ENCODE results near the gene AKR1E2. TPM values are rescaled to one million over a fixed set of nuclear protein-coding genes. Genes with fewer than 3 reads are reported as not detected.

The AKR1E2 gene
- total and polyA plus RNA-seq, 2 of the 8 experiments (the other 6 are each of a cell fraction or from before 2014, with no cell fraction given), result 2.6 to 3.5 TPM

DNA sequence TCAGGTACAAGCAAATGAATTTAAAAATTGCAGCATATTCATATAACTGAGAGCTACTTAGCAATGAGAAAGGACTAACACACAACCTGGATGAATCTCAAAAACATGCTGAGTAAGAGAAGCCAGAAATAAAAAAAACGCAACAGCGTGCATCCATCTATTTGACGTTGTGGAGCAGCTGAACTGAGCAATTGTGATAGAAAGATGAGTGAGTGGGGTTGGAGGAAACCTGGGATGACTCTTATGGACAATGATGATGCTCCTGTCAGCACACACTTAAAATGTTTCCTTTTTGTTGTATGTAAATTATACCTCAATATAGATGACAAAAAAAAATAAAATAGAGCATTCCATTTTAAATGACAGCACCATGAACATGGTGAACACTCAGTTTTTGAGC is 36.0 kb upstream of the AKR1E2 start:
- TF ChIP-seq ZNF274 (IDR thresholded peaks at IDR 0.05; ENCODE audit: borderline replicate concordance, extremely low read depth, low read length) (no peak), POU5F1 (IDR thresholded peaks at IDR 0.05; ENCODE audit: low read depth, low read length) (no peak), HDAC2 (IDR thresholded peaks at IDR 0.05; ENCODE audit: borderline replicate concordance in 1 of 2, low read depth in 2 of 2, low read length in 2 of 2) (no peak), SAP30 (IDR thresholded peaks at IDR 0.05; ENCODE audit: insufficient read depth, insufficient replicate concordance, low read length) (no peak), SP2 (IDR thresholded peaks at IDR 0.05; ENCODE audit: low read length) (no peak), CBX5 (IDR thresholded peaks at IDR 0.05; ENCODE audit: low read depth, low read length) (no peak), BACH1 (IDR thresholded peaks at IDR 0.05; ENCODE audit: low read length) (no peak), CEBPB (IDR thresholded peaks at IDR 0.05; ENCODE audit: low read depth, low read length) (no peak), SIN3A (conservative IDR thresholded peaks at IDR 0.05 in 1 of 2, IDR thresholded peaks at IDR 0.05 in 1 of 2; ENCODE audit: low read depth in 1 of 2, low read length in 2 of 2) (no peak), JUND (IDR thresholded peaks at IDR 0.05; ENCODE audit: low read length) (no peak)
- DNase-seq (ENCODE audit: low read depth in 1 of 2, low spot score in 2 of 2), result no peak
- ChIA-PET POLR2A (ENCODE audit: partially characterized antibody) (no interaction called here), CTCF (ENCODE audit: partially characterized antibody) (no interaction called here)
- H2BK5ac ChIP-seq (ENCODE audit: low read depth, low read length), result no peak overlapping the region
- H4K91ac ChIP-seq (replicated peaks; ENCODE audit: insufficient read length, low read length), result no peak overlapping the region
- no peak overlapping the region for H3K14ac ChIP-seq (ENCODE audit: insufficient read length)
- no peak overlapping the region for H3K4ac ChIP-seq (replicated peaks; ENCODE audit: insufficient read length, low read depth, low read length)
- H2BK12ac ChIP-seq (ENCODE audit: low read depth, low read length), result no peak overlapping the region
- no peak overlapping the region for H3K18ac ChIP-seq (ENCODE audit: extremely low read depth, low read length)
- no peak overlapping the region for H3K4me3 ChIP-seq (ENCODE audit: extremely low read depth in 1 of 4, insufficient read depth in 2 of 4, low read depth in 3 of 4, low read length in 4 of 4)
- H3K79me2 ChIP-seq (ENCODE audit: control insufficient read depth in 1 of 2, insufficient read depth in 2 of 2, low read length in 2 of 2), result no peaks in the 10 kb centered on the region
- no peak overlapping the region for H2BK120ac ChIP-seq (replicated peaks; ENCODE audit: low read depth, low read length)
- no peak overlapping the region for H3K4me2 ChIP-seq (ENCODE audit: insufficient read depth in 1 of 2, low read depth in 2 of 2, low read length in 2 of 2)
- no peaks in the 10 kb centered on the region for H3K79me1 ChIP-seq (ENCODE audit: low read depth, low read length)
- FAIRE-seq, result no peak
- no peak overlapping the region for H2BK15ac ChIP-seq (ENCODE audit: low read length)
- H3K36me3 ChIP-seq (ENCODE audit: control insufficient read depth in 2 of 4, insufficient read depth in 4 of 4, low read length in 3 of 4), result no peaks in the 10 kb centered on the region
- H3K23me2 ChIP-seq (ENCODE audit: low read depth, low read length), result no peaks in the 10 kb centered on the region
- no peak overlapping the region for H2AFZ ChIP-seq (ENCODE audit: low read length)
- no peak overlapping the region for H3K9ac ChIP-seq (replicated peaks in 1 of 4; ENCODE audit: extremely low read depth in 1 of 4, low read depth in 3 of 4, low read length in 3 of 4)
- H4K5ac ChIP-seq (ENCODE audit: insufficient read length, low read depth, low read length), result no peak overlapping the region
- H3K9me3 ChIP-seq (ENCODE audit: insufficient read depth in 2 of 2, low read depth in 1 of 2, low read length in 1 of 2), result no peaks in the 10 kb centered on the region
- H3K4me1 ChIP-seq (replicated peaks in 1 of 4; ENCODE audit: control insufficient read depth in 3 of 4, insufficient read depth in 4 of 4, low read length in 3 of 4), result no peaks in the 10 kb centered on the region
- 88% methylated on average over 3 of the region's 3 CpGs; no CpG with 5 or more reads in 1 of the 2 experiments for WGBS, 2 experiments (ENCODE audit: extremely low coverage in 1 of 2, insufficient coverage in 1 of 2, insufficient read length in 1 of 2, insufficient replicate concordance in 2 of 2, low coverage in 1 of 2, low lambda C conversion rate in 2 of 2, missing lambda C conversion rate in 1 of 2)
- no peak overlapping the region for H3K23ac ChIP-seq (ENCODE audit: insufficient read length)
- no peak overlapping the region for H3K56ac ChIP-seq (replicated peaks; ENCODE audit: insufficient read length, low read depth, low read length)
- H4K20me1 ChIP-seq (replicated peaks in 1 of 2; ENCODE audit: control insufficient read depth in 1 of 2, insufficient read depth in 2 of 2, low read length in 2 of 2), result no peaks in the 10 kb centered on the region
- H2BK20ac ChIP-seq (ENCODE audit: low read length), result no peak overlapping the region
- H3K27ac ChIP-seq (ENCODE audit: low read depth, low read length), result no peak overlapping the region
- no peak overlapping the region for H4K8ac ChIP-seq (ENCODE audit: extremely low read depth, insufficient read depth, low read length)
- no peak overlapping the region for H2AK5ac ChIP-seq (ENCODE audit: low read depth, low read length)
- H3K27me3 ChIP-seq (replicated peaks in 1 of 4; ENCODE audit: control insufficient read depth in 3 of 4, extremely low read depth in 1 of 4, insufficient read depth in 3 of 4, low read length in 3 of 4), result no peaks in the 10 kb centered on the region
